Type B pancreatic cell (in vitro differentiated cells): ENCODE results near the gene CDK19. TPM values are rescaled to one million over a fixed set of nuclear protein-coding genes. Genes with fewer than 3 reads are reported as not detected.
A peak's percentile ranks its signal among the peaks of the same experiment; 100 is the strongest.

Source experiments
- DNase-seq: peaks from one replicate; pipeline ENCODE4 v3.0.0; 2021; ENCODE audit warnings: mixed read lengths; ENCODE audit not compliant: unreplicated experiment; ENCODE audit errors: extremely low spot score
- H3K27ac Mint-ChIP-seq: 2 replicates; pipeline ENCODE4 v1.8.0; 2021; ENCODE audit warnings: mild to moderate bottlenecking, mixed read lengths
- H3K27me3 Mint-ChIP-seq: 2 replicates; pipeline ENCODE4 v1.8.0; 2021; ENCODE audit warnings: mixed read lengths
- H3K36me3 Mint-ChIP-seq: 2 replicates; pipeline ENCODE4 v1.8.0; 2021; ENCODE audit warnings: mixed read lengths
- H3K4me1 Mint-ChIP-seq: one replicate; pipeline ENCODE4 v1.8.0; 2021; ENCODE audit warnings: mixed read lengths; ENCODE audit not compliant: unreplicated experiment
- H3K4me3 Mint-ChIP-seq: 2 replicates; pipeline ENCODE4 v1.8.0; 2021; ENCODE audit warnings: mild to moderate bottlenecking, mixed read lengths
- H3K9me3 Mint-ChIP-seq: 2 replicates; pipeline ENCODE4 v1.8.0; 2021; ENCODE audit warnings: mixed read lengths
- total RNA-seq: library from RNA; stranded (reverse); gene quantifications from 2 replicates; pipeline ENCODE4 v1.2.1, GENCODE V29; 2021; ENCODE audit warnings: low replicate concordance
- TF ChIP-seq, protein P1 (sequence below): fragments of 200-600 bp; sonication (generic); conservative IDR thresholded peaks from 2 replicates; pipeline ENCODE4 v1.5.0; 2021; ENCODE audit warnings: antibody characterized with exemption, mild to moderate bottlenecking

The CDK19 gene
- total RNA-seq, 1 donor from 2014 or later, result 27.2 TPM

DNA sequence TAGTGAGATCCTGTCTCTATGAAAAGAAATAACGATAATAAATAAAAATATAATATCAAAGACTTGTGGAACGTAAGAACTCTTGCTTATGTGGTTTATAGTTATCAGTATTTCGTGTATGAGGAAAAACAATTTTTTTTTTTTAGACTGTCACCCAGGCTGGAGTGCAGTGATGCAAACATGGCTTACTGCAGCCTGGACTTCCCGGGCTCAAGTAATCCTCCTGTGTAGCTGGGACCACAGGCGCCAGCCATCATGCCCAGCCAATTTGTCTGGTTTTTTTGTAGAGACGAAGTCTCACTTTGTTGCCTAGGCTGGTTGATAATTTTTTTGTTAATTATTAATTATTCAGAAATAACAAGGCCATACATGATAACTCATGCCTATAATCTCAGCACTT is 18.6 kb upstream of the CDK19 start:
- no peak overlapping the region for H3K27ac Mint-ChIP-seq

DNA sequence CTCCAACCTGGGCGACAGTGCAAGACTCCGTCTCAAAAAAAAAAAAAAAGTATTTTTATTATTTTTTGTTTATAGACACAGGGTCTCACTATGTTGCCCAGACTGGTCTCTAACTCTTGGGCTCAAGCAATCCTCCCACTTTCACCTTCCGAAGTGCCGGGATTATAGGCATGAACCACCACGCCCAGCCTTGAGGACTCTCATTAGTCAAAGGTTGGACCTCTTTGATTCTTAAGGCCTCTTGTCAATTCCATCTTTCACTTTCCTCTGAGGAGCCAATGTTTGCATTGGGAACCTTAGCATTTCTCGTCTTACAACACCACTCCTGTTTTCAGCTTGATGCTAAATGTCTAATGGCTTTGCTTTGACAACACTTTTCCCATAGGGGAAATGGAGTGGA is 16.1 kb upstream of the CDK19 start:
- no peaks in the 10 kb centered on the region for H3K27me3 Mint-ChIP-seq
- H3K4me3 Mint-ChIP-seq, result no peak overlapping the region
- no peak overlapping the region for H3K27ac Mint-ChIP-seq
- no peaks in the 10 kb centered on the region for H3K9me3 Mint-ChIP-seq
- no peaks in the 10 kb centered on the region for H3K36me3 Mint-ChIP-seq
- no peak for DNase-seq
- no peaks in the 10 kb centered on the region for H3K4me1 Mint-ChIP-seq
- TF ChIP-seq, protein P1, sequence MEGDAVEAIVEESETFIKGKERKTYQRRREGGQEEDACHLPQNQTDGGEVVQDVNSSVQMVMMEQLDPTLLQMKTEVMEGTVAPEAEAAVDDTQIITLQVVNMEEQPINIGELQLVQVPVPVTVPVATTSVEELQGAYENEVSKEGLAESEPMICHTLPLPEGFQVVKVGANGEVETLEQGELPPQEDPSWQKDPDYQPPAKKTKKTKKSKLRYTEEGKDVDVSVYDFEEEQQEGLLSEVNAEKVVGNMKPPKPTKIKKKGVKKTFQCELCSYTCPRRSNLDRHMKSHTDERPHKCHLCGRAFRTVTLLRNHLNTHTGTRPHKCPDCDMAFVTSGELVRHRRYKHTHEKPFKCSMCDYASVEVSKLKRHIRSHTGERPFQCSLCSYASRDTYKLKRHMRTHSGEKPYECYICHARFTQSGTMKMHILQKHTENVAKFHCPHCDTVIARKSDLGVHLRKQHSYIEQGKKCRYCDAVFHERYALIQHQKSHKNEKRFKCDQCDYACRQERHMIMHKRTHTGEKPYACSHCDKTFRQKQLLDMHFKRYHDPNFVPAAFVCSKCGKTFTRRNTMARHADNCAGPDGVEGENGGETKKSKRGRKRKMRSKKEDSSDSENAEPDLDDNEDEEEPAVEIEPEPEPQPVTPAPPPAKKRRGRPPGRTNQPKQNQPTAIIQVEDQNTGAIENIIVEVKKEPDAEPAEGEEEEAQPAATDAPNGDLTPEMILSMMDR, result no peak

More for the DNA sequence above, 18.6 kb upstream of the CDK19 start:
- Mint-ChIP-seq H3K36me3 (no peaks in the 10 kb centered on the region), H3K27me3 (no peaks in the 10 kb centered on the region), H3K9me3 (no peaks in the 10 kb centered on the region), H3K4me3 (no peak overlapping the region), H3K4me1 (no peaks in the 10 kb centered on the region)
- no peak for DNase-seq
- TF ChIP-seq, protein P1, result no peak

DNA sequence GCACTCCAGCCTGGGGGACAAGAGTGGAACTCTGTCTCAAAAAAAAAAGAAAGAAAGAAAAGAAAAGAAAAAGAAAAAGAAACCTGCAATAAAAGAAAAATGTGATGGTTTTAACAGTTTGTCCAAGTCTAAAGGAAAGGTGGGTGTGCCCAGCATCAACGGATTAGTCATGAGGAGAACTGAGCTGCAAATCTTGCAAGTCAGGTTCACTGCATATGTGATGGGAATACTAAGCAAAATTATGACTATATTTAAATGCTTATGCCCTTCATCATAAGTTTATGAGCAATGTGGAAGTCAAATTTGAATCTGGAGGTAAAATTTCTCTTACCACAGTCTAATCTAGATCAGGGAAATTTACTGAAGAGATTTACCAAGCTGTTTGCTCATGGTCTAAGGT is 13.1 kb upstream of the CDK19 start:
- no peaks in the 10 kb centered on the region for H3K36me3 Mint-ChIP-seq
- H3K27ac Mint-ChIP-seq, result peak overlapping the region; percentile 9
- TF ChIP-seq, protein P1, result no peak
- no peaks in the 10 kb centered on the region for H3K9me3 Mint-ChIP-seq
- H3K4me3 Mint-ChIP-seq, result no peak overlapping the region
- H3K4me1 Mint-ChIP-seq, result no peaks in the 10 kb centered on the region
- DNase-seq, result no peak
- H3K27me3 Mint-ChIP-seq, result no peaks in the 10 kb centered on the region

DNA sequence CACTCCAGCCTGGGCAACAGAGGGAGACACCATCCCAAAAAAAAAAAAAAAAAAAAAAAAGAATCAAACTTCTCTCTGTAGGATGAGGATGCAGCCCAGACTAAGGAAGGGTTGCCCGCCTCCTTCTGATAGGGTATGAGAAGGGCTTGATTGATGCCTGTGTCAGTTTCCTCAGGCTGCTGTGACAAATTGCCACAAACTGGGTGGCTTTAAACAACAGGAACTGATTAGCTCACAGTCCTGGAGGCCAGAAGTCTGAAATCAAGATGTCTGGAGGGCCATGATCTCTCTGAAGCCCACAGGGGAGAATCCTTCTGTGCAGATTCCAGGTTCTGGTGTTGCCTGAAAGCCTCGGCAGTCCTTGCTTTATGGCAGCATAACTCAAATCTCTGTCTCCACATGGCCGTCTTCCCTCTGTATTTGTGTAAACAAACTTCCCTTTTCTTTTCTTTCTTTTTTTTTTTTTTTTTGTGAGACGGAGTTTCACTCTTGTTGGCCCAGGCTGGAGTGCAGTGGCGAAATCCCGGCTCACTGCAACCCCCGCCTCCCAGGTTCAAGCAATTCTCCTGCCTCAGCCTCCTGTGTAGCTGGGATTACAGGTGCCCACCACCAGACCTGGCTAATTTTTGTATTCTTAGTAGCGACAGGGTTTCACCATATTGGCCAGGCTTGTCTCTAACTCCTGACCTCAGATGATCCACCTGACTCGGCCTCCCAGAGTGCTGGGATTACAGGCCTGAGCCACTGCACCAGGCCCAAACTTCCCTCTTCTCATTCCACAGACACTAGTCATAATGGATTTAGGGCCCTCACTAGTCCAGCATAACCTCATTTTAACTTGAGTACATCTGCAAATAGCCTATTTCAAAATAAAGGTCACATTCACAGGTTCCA is 11.2 kb upstream of the CDK19 start:
- Mint-ChIP-seq H3K9me3 (no peaks in the 10 kb centered on the region), H3K27ac (no peak overlapping the region), H3K4me3 (no peak overlapping the region), H3K4me1 (no peaks in the 10 kb centered on the region), H3K36me3 (no peaks in the 10 kb centered on the region), H3K27me3 (no peaks in the 10 kb centered on the region)
- TF ChIP-seq, protein P1, result no peak
- no peak for DNase-seq

DNA sequence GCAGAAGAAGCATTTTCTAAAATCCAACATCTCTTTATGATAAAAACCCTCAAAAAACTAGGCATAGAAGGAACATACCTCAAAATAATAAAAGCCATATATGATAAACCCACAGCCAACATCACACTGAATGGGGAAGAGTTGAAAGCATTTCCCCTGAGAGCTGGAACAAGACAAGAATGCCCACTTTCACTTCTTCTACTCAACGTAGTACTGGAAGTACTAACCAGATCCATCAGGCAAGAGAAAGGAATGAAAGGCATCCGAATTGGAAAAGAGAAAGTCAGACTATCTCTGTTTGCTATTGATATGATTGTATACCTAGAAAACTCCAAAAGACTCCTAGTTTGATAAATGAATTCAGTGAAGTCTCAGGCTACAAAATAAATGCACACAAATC is 7.9 kb upstream of the CDK19 start:
- H3K27me3 Mint-ChIP-seq, result no peaks in the 10 kb centered on the region
- no peak for DNase-seq
- no peaks in the 10 kb centered on the region for H3K9me3 Mint-ChIP-seq
- no peaks in the 10 kb centered on the region for H3K4me1 Mint-ChIP-seq
- H3K4me3 Mint-ChIP-seq, result no peak overlapping the region
- H3K27ac Mint-ChIP-seq, result no peak overlapping the region
- H3K36me3 Mint-ChIP-seq, result no peaks in the 10 kb centered on the region
- TF ChIP-seq, protein P1, result no peak
